Suprapubic skin (tissue), 4 donors: Measurements from ENCODE around the gene SOCS1. TPM values are rescaled to one million over a fixed set of nuclear protein-coding genes. Genes with fewer than 3 reads are reported as not detected.
"Not testable (repeated sequence)": the region's sequence is repeated elsewhere in the genome, so short reads cannot be mapped to it uniquely, and the experiment has no call there.

Experiments
- DNase-seq, 2 donors: peaks; one replicate each; pipeline ENCODE4 v3.0.0-alpha.2; 2019; ENCODE audit warnings: low spot score in 2 of 2
- H3K27ac ChIP-seq: fragments of 200-600 bp; sonication (generic); one replicate; pipeline ENCODE4 v1.5.1; 2019
- H3K27me3 ChIP-seq: fragments of 200-600 bp; sonication (generic); one replicate; pipeline ENCODE4 v1.5.1; 2019
- H3K36me3 ChIP-seq: fragments of 200-600 bp; sonication (generic); one replicate; pipeline ENCODE4 v1.5.1; 2019
- H3K4me1 ChIP-seq: fragments of 200-600 bp; sonication (generic); one replicate; pipeline ENCODE4 v1.5.1; 2019
- H3K4me3 ChIP-seq: fragments of 200-600 bp; sonication (generic); one replicate; pipeline ENCODE4 v1.5.1; 2019; ENCODE audit warnings: mild to moderate bottlenecking
- H3K9me3 ChIP-seq: fragments of 200-600 bp; sonication (generic); one replicate; pipeline ENCODE4 v1.5.1; 2019
- EP300 ChIP-seq: sonication (generic); formaldehyde crosslinking; IDR thresholded peaks from one replicate; pipeline ENCODE4 v1.6.1; 2017; ENCODE audit warnings: antibody characterized with exemption
- POLR2A ChIP-seq, 2 donors: fragments of 450-650 bp; IDR thresholded peaks; one replicate each; pipeline ENCODE4 v1.6.1; 2017; ENCODE audit warnings: antibody characterized with exemption in 2 of 2, mild to moderate bottlenecking in 2 of 2, moderate library complexity in 2 of 2
- POLR2AphosphoS5 ChIP-seq, 3 donors: sonication (generic); formaldehyde crosslinking; IDR thresholded peaks; one replicate each; pipeline ENCODE4 v1.6.1; 2017; ENCODE audit warnings: antibody characterized with exemption in 3 of 3
- WGBS: methylation state at CpG from one replicate; pipeline ENCODE4 v1.1.5; 2018; 5-methylcytosine and 5-hydroxymethylcytosine counted together
- total RNA-seq, 4 donors: library from RNA; depleted of rRNA; stranded (reverse); fragments of >200 nt; gene quantifications; one replicate each; pipeline ENCODE4 v1.1.0, GENCODE V29; 2016
- TF ChIP-seq, protein P1 (sequence below), 2 donors: fragments of 200-600 bp in 1 of 2; fragments of 450-650 bp in 1 of 2; sonication (generic) in 1 of 2; IDR thresholded peaks; one replicate each; pipeline ENCODE4 v1.5.1; 2016 to 2019; ENCODE audit warnings: antibody characterized with exemption in 2 of 2, mild to moderate bottlenecking in 1 of 2, moderate library complexity in 1 of 2

Gene SOCS1
- total RNA-seq, 4 donors from 2014 or later, result 3.9 to 15.4 (median 7.5) TPM

DNA sequence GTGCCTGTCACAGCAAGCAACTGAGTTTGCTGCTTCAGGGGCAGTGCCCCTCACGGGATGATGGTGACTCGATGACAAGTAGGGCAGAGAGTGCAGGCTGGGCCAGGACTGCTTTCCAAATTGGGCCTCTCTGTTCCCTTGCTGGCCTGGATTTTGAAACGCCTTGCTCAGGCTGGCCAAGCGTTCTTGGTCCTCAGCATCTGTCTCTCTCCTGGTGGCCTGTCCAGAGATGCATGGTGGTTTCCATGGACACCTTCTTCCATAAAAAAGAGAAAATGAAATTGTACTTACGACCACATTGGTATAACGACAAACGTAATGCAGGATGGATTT, 44.5 kb upstream of the SOCS1 start:
- no peaks in the 10 kb centered on the region for H3K36me3 ChIP-seq
- H3K4me3 ChIP-seq, result no peak overlapping the region
- H3K27ac ChIP-seq, result no peak overlapping the region
- no peak for TF ChIP-seq POLR2A (IDR thresholded peaks at IDR 0.05)
- no peak for TF ChIP-seq POLR2AphosphoS5 (IDR thresholded peaks at IDR 0.05)
- TF ChIP-seq, protein P1, sequence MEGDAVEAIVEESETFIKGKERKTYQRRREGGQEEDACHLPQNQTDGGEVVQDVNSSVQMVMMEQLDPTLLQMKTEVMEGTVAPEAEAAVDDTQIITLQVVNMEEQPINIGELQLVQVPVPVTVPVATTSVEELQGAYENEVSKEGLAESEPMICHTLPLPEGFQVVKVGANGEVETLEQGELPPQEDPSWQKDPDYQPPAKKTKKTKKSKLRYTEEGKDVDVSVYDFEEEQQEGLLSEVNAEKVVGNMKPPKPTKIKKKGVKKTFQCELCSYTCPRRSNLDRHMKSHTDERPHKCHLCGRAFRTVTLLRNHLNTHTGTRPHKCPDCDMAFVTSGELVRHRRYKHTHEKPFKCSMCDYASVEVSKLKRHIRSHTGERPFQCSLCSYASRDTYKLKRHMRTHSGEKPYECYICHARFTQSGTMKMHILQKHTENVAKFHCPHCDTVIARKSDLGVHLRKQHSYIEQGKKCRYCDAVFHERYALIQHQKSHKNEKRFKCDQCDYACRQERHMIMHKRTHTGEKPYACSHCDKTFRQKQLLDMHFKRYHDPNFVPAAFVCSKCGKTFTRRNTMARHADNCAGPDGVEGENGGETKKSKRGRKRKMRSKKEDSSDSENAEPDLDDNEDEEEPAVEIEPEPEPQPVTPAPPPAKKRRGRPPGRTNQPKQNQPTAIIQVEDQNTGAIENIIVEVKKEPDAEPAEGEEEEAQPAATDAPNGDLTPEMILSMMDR (IDR thresholded peaks at IDR 0.05), result no peak
- no peak for TF ChIP-seq EP300
- H3K9me3 ChIP-seq, result no peaks in the 10 kb centered on the region
- 94% methylated on average over 5 of the region's 7 CpGs for WGBS
- H3K4me1 ChIP-seq, result peaks cover 21% of the 10 kb centered on the region
- no peak for DNase-seq
- H3K27me3 ChIP-seq, result no peaks in the 10 kb centered on the region

- H3K4me1 ChIP-seq, result peaks cover 21% of the 10 kb centered on the region
- TF ChIP-seq POLR2AphosphoS5 (IDR thresholded peaks at IDR 0.05) (no peak), POLR2A (IDR thresholded peaks at IDR 0.05) (no peak)
- TF ChIP-seq, protein P1 (IDR thresholded peaks at IDR 0.05), result no peak
- no peaks in the 10 kb centered on the region for H3K27me3 ChIP-seq
- no peak for DNase-seq
- H3K36me3 ChIP-seq, result no peaks in the 10 kb centered on the region
- no peak overlapping the region for H3K4me3 ChIP-seq
- 74% methylated on average over 5 of the region's 6 CpGs for WGBS
- H3K9me3 ChIP-seq, result no peaks in the 10 kb centered on the region
- no peak overlapping the region for H3K27ac ChIP-seq
These were observed 44.0 kb upstream of the SOCS1 start for GRCh38 chr16:11299865-11300559.

- WGBS, result 87% methylated on average over 13 of the region's 13 CpGs
- H3K4me3 ChIP-seq, H3K36me3 ChIP-seq, H3K27ac ChIP-seq, DNase-seq, H3K27me3 ChIP-seq, H3K9me3 ChIP-seq: not testable (repeated sequence)
- peaks cover 21% of the 10 kb centered on the region for H3K4me1 ChIP-seq
These were observed 43.0 kb upstream of the SOCS1 start for GRCh38 chr16:11298950-11299547.

GRCh38 chr16:11298143-11298900, 42.3 kb upstream of the SOCS1 start:
- Histone ChIP-seq H3K36me3 (no peaks in the 10 kb centered on the region), H3K27ac (no peak overlapping the region)

GRCh38 chr16:11297492-11298142, 41.6 kb upstream of the SOCS1 start:
- Histone ChIP-seq H3K4me1 (peaks cover 16% of the 10 kb centered on the region), H3K36me3 (no peaks in the 10 kb centered on the region), H3K4me3 (peak overlapping the region; percentile 24), H3K27ac (no peak overlapping the region), H3K9me3 (no peaks in the 10 kb centered on the region), H3K27me3 (no peaks in the 10 kb centered on the region)
- DNase-seq, result peak in 1 of 2 donors; percentile 69
- TF ChIP-seq POLR2A (IDR thresholded peaks at IDR 0.05), result no peak
- no peak for TF ChIP-seq POLR2AphosphoS5 (IDR thresholded peaks at IDR 0.05)
- WGBS, result 14% methylated on average over 11 of the region's 19 CpGs

More at GRCh38 chr16:11298143-11298900, 42.3 kb upstream of the SOCS1 start:
- Histone ChIP-seq H3K4me1 (peaks cover 17% of the 10 kb centered on the region), H3K9me3 (no peaks in the 10 kb centered on the region), H3K4me3 (no peak overlapping the region), H3K27me3 (no peaks in the 10 kb centered on the region)
- TF ChIP-seq EP300, result no peak
- no peak for TF ChIP-seq POLR2AphosphoS5 (IDR thresholded peaks at IDR 0.05)
- TF ChIP-seq, protein P1 (IDR thresholded peaks at IDR 0.05), result no peak
- 88% methylated on average over 5 of the region's 5 CpGs for WGBS
- DNase-seq, result no peak
